Heart left ventricle (tissue), 16 donors: ENCODE data around the gene ATOSB. TPM values are rescaled to one million over a fixed set of nuclear protein-coding genes. Genes with fewer than 3 reads are reported as not detected.

Experiments
- ATAC-seq, 4 donors: fragments of 200-7000 bp; cut with Tn5 transposase; one replicate each; pipeline ENCODE4 v1.9.1; 2020 to 2022; ENCODE audit warnings: moderate library complexity in 4 of 4, mild to moderate bottlenecking in 3 of 4, moderate number of reproducible peaks in 1 of 4
- DNase-seq, 5 donors: peaks; one replicate each; pipeline ENCODE4 v3.0.0-alpha.2; 2020
- H3K27ac ChIP-seq, 12 donors: fragments of 200-600 bp; sonication (generic) in 4 of 12; one replicate each; pipeline versions ENCODE4 v1.5.0 to v1.8.0; 2016 to 2022; ENCODE audit warnings: mild to moderate bottlenecking in 2 of 12
- H3K27me3 ChIP-seq, 9 donors: fragments of 200-600 bp; sonication (generic) in 2 of 9; one replicate each; pipeline versions ENCODE4 v1.5.1 to v1.8.0; 2016 to 2022; ENCODE audit warnings: mild to moderate bottlenecking in 3 of 9
- H3K36me3 ChIP-seq, 9 donors: fragments of 200-600 bp; sonication (generic) in 2 of 9; one replicate each; pipeline versions ENCODE4 v1.5.0 to v1.8.0; 2018 to 2022; ENCODE audit warnings: mild to moderate bottlenecking in 2 of 9
- H3K4me1 ChIP-seq, 12 donors: fragments of 200-600 bp; sonication (generic) in 4 of 12; one replicate each; pipeline versions ENCODE4 v1.5.0 to v1.8.0; 2016 to 2022; ENCODE audit warnings: mild to moderate bottlenecking in 3 of 12
- H3K4me3 ChIP-seq, 12 donors: fragments of 200-600 bp; sonication (generic) in 4 of 12; one replicate each; pipeline versions ENCODE4 v1.5.0 to v1.8.0; 2017 to 2022; ENCODE audit warnings: mild to moderate bottlenecking in 9 of 12, moderate library complexity in 4 of 12
- H3K9me3 ChIP-seq, 12 donors: fragments of 200-600 bp; sonication (generic) in 4 of 12; one replicate each; pipeline versions ENCODE4 v1.5.0 to v1.8.0; 2016 to 2022; ENCODE audit warnings: mild to moderate bottlenecking in 1 of 12
- POLR2A ChIP-seq, 2 donors: fragments of 450-650 bp; IDR thresholded peaks; one replicate each; pipeline ENCODE4 v1.6.1; 2017; ENCODE audit warnings: antibody characterized with exemption in 2 of 2, mild to moderate bottlenecking in 2 of 2, moderate library complexity in 2 of 2
- WGBS, 4 donors: extraction: QIAGEN DNeasy Blood & Tissue Kit in 2 of 4; methylation state at CpG; one replicate each; pipeline versions ENCODE4 v1.1.5 to v1.1.7; 2013 to 2018; 5-methylcytosine and 5-hydroxymethylcytosine counted together
- intact Hi-C, 10 donors: fragments of 100-400 bp; cut with DNase I; formaldehyde crosslinking; loops; one replicate each; pipeline versions ENCODE4 v1.11.1 to v1.14.2; 2022
- polyA plus RNA-seq, 2 donors: library from polyadenylated mRNA; stranded (reverse); fragments of 200-250 nt; gene quantifications; one replicate each; pipeline ENCODE4 v1.2.3, GENCODE V29; 2013
- total RNA-seq, 9 donors: library from RNA; depleted of rRNA in 2 of 9; stranded (reverse); fragments of >200 nt in 2 of 9; fragmentation: NEBNext Ultra II Directional in 3 of 9; extraction: Animal tissue kit (Norgen Biotek cat#: 25700) in 3 of 9; gene quantifications; one replicate each; pipeline versions ENCODE4 v1.1.0 to v1.2.4, GENCODE V29; 2016 to 2023
- TF ChIP-seq, protein P1 (sequence below), 12 donors: fragments of 200-600 bp; sonication (generic) in 4 of 12; IDR thresholded peaks; one replicate each; pipeline versions ENCODE4 v1.5.0 to v1.8.0; 2018 to 2022; ENCODE audit warnings: antibody characterized with exemption in 12 of 12, mild to moderate bottlenecking in 5 of 12
- donor health status: ischemic (EF 13 %, LVEDD 7.1; RV severe dilation, severe dysfunction).
- donor health status: healthy with polysubstance abuse.
- donor health status: DM: no; HTN: yes; CAD: no.
- donor health status: DM: no; HTN: no; CAD: no.
- donor health status: ischemic (EF 25% LVEDD 6.9; RV normal size, moderate dysfunction).
- donor health status: ischemic (EF 25% LVEDD 5.7; RV mildly dilated, moderate dysfunction).
- donor health status: healthy.
- donor health status: DM: yes; HTN: yes; CAD: no.
- donor health status: ischemic (EF 35%, LVEDD 5.7; RV mildly dilated, moderate dysfunction).
- donor health status: nonischemic (EF 11% LVEDD 7.7; RV severe dilation, severe dysfunction).
- donor health status: DM: yes; HTN: yes; CAD: no.
- donor health status: PGD.
- donor health status: ischemic (EF 29% LVEDD 5.4; RV normal size, mild dysfunction).
- donor health status: nonischemic (EF 23%, LVEDD 6.1; RV moderate dilation, normal function).

The ATOSB gene
- total and polyA plus RNA-seq, 11 donors = 15.9 to 43.3 (median 19.5) TPM

DNA sequence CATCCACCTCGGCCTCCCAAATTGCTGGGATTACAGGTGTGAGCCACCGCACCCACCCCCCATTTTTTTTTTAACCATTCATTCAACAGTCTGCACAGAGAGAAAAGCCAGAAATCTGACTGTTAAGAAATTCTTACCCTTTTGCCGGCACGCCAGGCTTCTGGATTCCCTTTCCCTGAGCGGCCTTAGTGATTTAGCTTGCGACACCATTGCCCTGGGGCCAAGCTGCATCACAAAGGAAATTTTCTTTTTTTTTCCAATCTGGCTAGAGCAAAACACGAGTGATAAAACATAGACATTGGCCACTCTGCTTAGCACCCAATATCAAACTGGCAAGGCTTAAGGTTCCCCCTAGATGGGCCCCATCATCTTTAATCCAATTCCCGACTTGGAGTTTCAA, 21.2 kb upstream of the ATOSB start:
- DNase-seq = no peak
- 74 to 83% (median 78%) methylated on average over 8 of the region's 8 CpGs for WGBS, 4 donors

DNA sequence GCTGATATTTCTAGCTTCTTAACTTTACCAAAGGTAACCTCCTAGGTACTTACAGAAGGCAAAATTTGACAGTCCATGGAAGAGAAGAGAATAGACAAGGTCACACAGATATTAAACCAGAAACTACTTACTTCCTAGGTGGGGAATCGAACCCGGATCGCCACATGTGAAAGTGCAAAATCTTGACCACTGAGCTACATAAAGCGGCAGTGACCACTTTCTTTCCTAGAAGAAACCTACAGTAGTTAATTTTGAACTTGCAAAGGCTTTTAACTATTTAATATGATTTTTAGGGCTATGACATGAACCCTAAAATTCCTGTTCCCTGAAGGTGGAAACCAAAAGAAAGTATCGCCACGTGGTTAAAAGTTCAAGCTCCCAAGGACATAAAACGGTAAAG, 20.3 kb upstream of the ATOSB start:
- DNase-seq (no peak), ATAC-seq (no peak)
- H3K27me3 ChIP-seq = no peaks in the 10 kb centered on the region
- no peaks in the 10 kb centered on the region for H3K36me3 ChIP-seq
- intact Hi-C loops = no loop called here
- 84 to 96% (median 93%) methylated on average over 7 of the region's 7 CpGs for WGBS, 4 donors
- H3K4me1 ChIP-seq = peaks cover 0 to 17% (median 6%) of the 10 kb centered on the region in 12 donors
- H3K4me3 ChIP-seq = no peak overlapping the region
- H3K9me3 ChIP-seq = peaks cover 0 to 12% (median 0%) of the 10 kb centered on the region in 12 donors
- no peak overlapping the region for H3K27ac ChIP-seq
- TF ChIP-seq POLR2A (IDR thresholded peaks at IDR 0.05) = no peak
- TF ChIP-seq, protein P1, sequence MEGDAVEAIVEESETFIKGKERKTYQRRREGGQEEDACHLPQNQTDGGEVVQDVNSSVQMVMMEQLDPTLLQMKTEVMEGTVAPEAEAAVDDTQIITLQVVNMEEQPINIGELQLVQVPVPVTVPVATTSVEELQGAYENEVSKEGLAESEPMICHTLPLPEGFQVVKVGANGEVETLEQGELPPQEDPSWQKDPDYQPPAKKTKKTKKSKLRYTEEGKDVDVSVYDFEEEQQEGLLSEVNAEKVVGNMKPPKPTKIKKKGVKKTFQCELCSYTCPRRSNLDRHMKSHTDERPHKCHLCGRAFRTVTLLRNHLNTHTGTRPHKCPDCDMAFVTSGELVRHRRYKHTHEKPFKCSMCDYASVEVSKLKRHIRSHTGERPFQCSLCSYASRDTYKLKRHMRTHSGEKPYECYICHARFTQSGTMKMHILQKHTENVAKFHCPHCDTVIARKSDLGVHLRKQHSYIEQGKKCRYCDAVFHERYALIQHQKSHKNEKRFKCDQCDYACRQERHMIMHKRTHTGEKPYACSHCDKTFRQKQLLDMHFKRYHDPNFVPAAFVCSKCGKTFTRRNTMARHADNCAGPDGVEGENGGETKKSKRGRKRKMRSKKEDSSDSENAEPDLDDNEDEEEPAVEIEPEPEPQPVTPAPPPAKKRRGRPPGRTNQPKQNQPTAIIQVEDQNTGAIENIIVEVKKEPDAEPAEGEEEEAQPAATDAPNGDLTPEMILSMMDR (IDR thresholded peaks at IDR 0.05) = no peak

More for the DNA sequence above, 21.2 kb upstream of the ATOSB start:
- intact Hi-C loops = no loop called here
- no peaks in the 10 kb centered on the region for H3K27me3 ChIP-seq
- H3K9me3 ChIP-seq = peaks cover 0 to 16% (median 2%) of the 10 kb centered on the region in 12 donors
- no peak overlapping the region for H3K27ac ChIP-seq
- no peak overlapping the region for H3K4me3 ChIP-seq
- H3K4me1 ChIP-seq = peaks cover 0 to 17% (median 6%) of the 10 kb centered on the region in 12 donors
- ATAC-seq = no peak
- no peaks in the 10 kb centered on the region for H3K36me3 ChIP-seq
- no peak for TF ChIP-seq POLR2A (IDR thresholded peaks at IDR 0.05)
- TF ChIP-seq, protein P1 (IDR thresholded peaks at IDR 0.05) = no peak

DNA sequence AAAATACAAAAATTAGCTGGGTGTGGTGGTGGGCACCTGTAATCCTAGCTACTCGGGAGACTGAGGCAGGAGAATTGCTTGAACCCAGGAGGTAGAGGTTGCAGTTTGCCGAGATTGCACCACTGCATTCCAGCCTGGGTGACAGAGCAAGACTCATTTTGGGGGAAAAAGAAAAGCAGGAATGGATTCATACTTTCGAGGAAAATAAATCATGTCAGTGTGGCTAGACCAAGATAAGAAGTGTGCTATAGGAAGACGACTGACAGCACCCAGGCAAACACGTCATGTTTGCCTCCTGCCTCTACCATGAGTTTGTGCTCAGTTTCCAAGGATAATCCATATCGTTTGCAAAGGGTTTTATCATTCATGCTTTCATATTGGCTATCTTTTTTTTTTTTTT, 19.3 kb upstream of the ATOSB start:
- Histone ChIP-seq H3K27me3 (no peaks in the 10 kb centered on the region), H3K27ac (no peak overlapping the region), H3K4me3 (no peak overlapping the region), H3K36me3 (no peaks in the 10 kb centered on the region), H3K4me1 (peaks cover 0 to 17% (median 6%) of the 10 kb centered on the region in 12 donors), H3K9me3 (peaks cover 0 to 17% (median 0%) of the 10 kb centered on the region in 12 donors)
- 76 to 80% (median 78%) methylated on average over 6 of the region's 6 CpGs for WGBS, 4 donors
- TF ChIP-seq POLR2A (IDR thresholded peaks at IDR 0.05) = no peak
- TF ChIP-seq, protein P1 (IDR thresholded peaks at IDR 0.05) = no peak
- intact Hi-C loops = no loop called here
- ATAC-seq (no peak), DNase-seq (no peak)

DNA sequence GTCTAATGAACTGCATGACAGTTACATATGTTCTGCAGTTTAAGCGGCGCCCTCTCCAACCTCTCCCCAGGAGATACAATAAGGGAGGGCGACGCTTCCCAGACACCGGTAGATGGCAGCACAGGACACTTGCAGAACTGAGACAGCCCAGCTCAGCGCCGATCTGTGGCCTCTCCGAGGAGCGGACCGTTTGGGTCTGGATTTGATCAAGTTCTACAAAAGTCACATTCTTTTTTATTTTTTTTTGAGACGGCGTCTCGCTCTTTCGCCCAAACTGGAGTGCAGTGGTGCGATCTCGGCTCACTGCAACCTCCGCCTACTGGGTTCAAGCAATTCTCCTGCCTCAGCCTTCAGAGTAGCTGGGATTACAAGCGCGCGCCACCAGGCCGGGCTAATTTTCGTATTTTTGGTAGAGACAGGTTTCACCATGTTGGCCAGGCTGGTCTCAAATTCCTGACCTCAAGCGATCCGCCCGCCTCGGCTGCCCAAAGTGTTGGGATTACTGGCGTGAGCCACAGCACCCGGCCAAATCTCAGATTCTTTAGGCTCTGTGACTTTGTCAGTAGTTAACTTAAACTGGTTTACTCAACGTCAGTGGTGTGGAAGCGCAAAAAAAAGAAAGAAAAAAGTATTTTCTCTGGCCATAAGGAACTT, 1.4 kb upstream of the ATOSB start:
- intact Hi-C loops = loop anchor here (1.0 to 10.0 kb wide), 16 partner anchors 45 to 485 kb away; partner anchors contain the start of gene UNC13B (in 6 of the 10)
- no peaks in the 10 kb centered on the region for H3K36me3 ChIP-seq
- peaks cover 0 to 46% (median 34%) of the 10 kb centered on the region in 12 donors for H3K4me1 ChIP-seq
- no peaks in the 10 kb centered on the region for H3K27me3 ChIP-seq
- TF ChIP-seq, protein P1 (IDR thresholded peaks at IDR 0.05) = peak; percentile 93 to 98 (median 95)
- no peak for TF ChIP-seq POLR2A (IDR thresholded peaks at IDR 0.05)
- ATAC-seq = peak; percentile 74 to 81 (median 76)
- 22 to 29% (median 24%) methylated on average over 30 of the region's 30 CpGs for WGBS, 4 donors
- peak; percentile 92 to 95 (median 93) for DNase-seq
- H3K4me3 ChIP-seq = peak overlapping the region in 11 of 12 donors; percentile 49 to 81 (median 65)
- no peaks in the 10 kb centered on the region for H3K9me3 ChIP-seq
- H3K27ac ChIP-seq = peak overlapping the region in 11 of 12 donors; percentile 26 to 98 (median 88)
